ENCODE data around the gene FXYD4. TPM values are rescaled to one million over a fixed set of nuclear protein-coding genes. Genes with fewer than 3 reads are reported as not detected.

Gene FXYD4, protein sequence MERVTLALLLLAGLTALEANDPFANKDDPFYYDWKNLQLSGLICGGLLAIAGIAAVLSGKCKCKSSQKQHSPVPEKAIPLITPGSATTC
- total RNA-seq: not detected

DNA sequence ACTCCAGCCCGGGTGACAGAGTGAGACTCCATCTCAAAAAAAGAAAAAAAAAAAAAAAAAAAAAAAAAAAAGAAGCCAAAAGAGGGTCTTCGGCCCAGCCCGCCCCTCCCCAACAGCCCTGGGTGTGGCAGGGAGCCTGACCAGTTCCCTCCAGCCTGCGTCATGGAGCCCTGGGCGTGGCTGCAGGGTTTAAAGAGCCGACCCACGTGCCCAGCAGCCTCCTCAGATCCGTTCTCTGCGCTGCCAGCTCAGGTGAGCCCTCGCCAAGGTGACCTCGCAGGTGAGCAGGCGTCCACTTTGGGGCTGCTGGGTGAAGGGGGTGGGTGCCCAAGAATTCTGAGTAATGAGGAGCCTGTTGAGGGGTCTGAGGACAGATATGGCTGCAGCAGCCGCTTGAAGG lies at the start of gene FXYD4:
Gene FXYD4 (plus strand): TSS at position 219 of the 400 bp plus-strand sequence. CDS start 2,111 bp downstream, outside the sequence.
- Histone ChIP-seq H3K9me3 (no peaks in the 10 kb centered on the region), H3K27me3 (no peaks in the 10 kb centered on the region), H3K27ac (no peak within 1 kb of the TSS), H3K4me1 (no peaks in the 10 kb centered on the region), H3K4me3 (replicated peaks in 1 of 3) (no peak within 1 kb of the TSS), H3K36me3 (no peaks in the 10 kb centered on the region)
- no peak for DNase-seq
- 86% methylated on average over 13 of the region's 13 CpGs for WGBS, 2 donors
- no peak for TF ChIP-seq POLR2A (IDR thresholded peaks at IDR 0.05)
- TF ChIP-seq, protein P1, sequence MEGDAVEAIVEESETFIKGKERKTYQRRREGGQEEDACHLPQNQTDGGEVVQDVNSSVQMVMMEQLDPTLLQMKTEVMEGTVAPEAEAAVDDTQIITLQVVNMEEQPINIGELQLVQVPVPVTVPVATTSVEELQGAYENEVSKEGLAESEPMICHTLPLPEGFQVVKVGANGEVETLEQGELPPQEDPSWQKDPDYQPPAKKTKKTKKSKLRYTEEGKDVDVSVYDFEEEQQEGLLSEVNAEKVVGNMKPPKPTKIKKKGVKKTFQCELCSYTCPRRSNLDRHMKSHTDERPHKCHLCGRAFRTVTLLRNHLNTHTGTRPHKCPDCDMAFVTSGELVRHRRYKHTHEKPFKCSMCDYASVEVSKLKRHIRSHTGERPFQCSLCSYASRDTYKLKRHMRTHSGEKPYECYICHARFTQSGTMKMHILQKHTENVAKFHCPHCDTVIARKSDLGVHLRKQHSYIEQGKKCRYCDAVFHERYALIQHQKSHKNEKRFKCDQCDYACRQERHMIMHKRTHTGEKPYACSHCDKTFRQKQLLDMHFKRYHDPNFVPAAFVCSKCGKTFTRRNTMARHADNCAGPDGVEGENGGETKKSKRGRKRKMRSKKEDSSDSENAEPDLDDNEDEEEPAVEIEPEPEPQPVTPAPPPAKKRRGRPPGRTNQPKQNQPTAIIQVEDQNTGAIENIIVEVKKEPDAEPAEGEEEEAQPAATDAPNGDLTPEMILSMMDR (IDR thresholded peaks at IDR 0.05): no peak
- intact Hi-C loops (cut with DNase I): no loop called here

DNA sequence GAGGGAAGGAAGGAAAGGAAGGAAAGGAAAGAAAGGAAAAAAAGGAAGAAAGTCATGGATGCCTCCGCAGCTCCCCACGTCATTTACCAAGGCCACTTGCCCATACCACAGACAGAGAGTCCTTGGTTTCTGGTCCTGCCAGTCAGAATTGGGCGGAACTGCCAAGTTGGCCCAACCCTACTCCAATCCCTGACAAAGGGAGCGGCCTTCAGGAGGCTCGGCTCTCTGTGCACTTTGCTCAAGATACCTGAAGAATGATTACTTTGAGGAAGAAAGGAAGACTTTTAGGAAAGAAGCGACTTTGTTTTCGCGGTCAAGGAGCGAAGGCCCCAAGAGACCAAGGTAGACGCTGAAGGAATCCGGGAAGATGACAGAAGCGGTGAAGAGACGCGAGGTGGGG lies 49.1 kb upstream of the FXYD4 start:
- Histone ChIP-seq H3K27ac (no peak overlapping the region), H3K4me3 (replicated peaks in 1 of 3) (peak overlapping the region in 1 of 3 donors; percentile 25)
- DNase-seq: peak in 1 of 2 donors; percentile 37

DNA sequence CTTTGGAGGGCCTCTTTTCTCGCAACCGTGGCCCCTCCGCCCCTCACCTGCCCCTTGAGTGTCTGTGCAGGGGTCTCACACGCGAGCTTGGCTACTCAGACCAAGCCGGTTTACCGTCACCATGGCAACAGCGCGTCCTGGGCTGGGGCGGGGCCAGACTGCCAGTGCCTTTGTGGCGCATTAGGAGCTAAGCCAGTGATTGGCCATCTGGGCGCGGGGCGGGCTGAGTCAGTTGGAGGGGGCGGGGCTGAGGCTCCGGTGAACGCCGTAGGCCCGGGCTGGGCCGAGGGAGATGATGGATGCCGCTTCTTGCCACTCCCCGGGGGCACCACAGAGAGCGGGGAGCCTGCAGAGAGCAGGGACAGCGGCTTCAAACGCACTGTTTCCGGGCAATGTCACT lies 48.7 kb upstream of the FXYD4 start:
- intact Hi-C loops (cut with DNase I): no loop called here
- Histone ChIP-seq H3K4me1 (peaks cover 0 to 4% of the 10 kb centered on the region in 2 donors), H3K27ac (no peak overlapping the region), H3K27me3 (no peaks in the 10 kb centered on the region), H3K4me3 (replicated peaks in 1 of 3) (peak overlapping the region in 1 of 3 donors; percentile 25), H3K36me3 (no peaks in the 10 kb centered on the region), H3K9me3 (no peaks in the 10 kb centered on the region)
- TF ChIP-seq, protein P1 (IDR thresholded peaks at IDR 0.05): no peak
- TF ChIP-seq POLR2A (IDR thresholded peaks at IDR 0.05): no peak
- peak; percentile 86 to 91 for DNase-seq
- WGBS, 2 donors: 2 to 3% methylated on average over 15 of the region's 26 CpGs

More for the DNA sequence above, 49.1 kb upstream of the FXYD4 start:
- peaks cover 0 to 4% of the 10 kb centered on the region in 2 donors for H3K4me1 ChIP-seq
- TF ChIP-seq POLR2A (IDR thresholded peaks at IDR 0.05): no peak
- TF ChIP-seq, protein P1 (IDR thresholded peaks at IDR 0.05): no peak
- H3K27me3 ChIP-seq: no peaks in the 10 kb centered on the region
- H3K9me3 ChIP-seq: no peaks in the 10 kb centered on the region
- no peaks in the 10 kb centered on the region for H3K36me3 ChIP-seq
- intact Hi-C loops (cut with DNase I): no loop called here
- WGBS, 2 donors: 22 to 26% methylated on average over 14 of the region's 14 CpGs

DNA sequence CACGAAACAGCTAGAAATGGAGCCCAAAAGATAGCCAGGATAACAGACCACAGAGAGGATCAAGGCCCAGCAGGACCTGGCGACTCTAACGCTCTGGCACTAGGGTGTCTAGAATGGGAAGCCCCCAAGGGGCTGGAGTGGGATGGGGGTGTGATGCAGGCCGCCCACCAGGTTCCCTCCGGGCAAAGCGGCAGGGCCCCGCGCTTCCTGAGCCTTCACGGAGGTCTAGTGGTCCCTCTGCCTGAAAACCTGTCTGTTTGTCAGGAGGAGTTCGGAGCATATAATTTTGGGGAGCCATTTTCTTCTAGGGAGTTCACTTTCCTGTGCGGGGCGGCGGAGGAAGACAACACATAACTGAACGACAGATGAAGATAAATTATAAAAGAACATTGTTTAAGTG lies 48.2 kb upstream of the FXYD4 start:
- Histone ChIP-seq H3K36me3 (no peaks in the 10 kb centered on the region), H3K4me1 (peaks cover 0 to 4% of the 10 kb centered on the region in 2 donors), H3K9me3 (no peaks in the 10 kb centered on the region), H3K27ac (no peak overlapping the region), H3K27me3 (no peaks in the 10 kb centered on the region), H3K4me3 (replicated peaks in 1 of 3) (peak overlapping the region in 1 of 3 donors; percentile 25)
- TF ChIP-seq, protein P1 (IDR thresholded peaks at IDR 0.05): no peak
- TF ChIP-seq POLR2A (IDR thresholded peaks at IDR 0.05): no peak
- DNase-seq: no peak
- WGBS, 2 donors: 60 to 68% methylated on average over 14 of the region's 14 CpGs
- intact Hi-C loops (cut with DNase I): no loop called here

DNA sequence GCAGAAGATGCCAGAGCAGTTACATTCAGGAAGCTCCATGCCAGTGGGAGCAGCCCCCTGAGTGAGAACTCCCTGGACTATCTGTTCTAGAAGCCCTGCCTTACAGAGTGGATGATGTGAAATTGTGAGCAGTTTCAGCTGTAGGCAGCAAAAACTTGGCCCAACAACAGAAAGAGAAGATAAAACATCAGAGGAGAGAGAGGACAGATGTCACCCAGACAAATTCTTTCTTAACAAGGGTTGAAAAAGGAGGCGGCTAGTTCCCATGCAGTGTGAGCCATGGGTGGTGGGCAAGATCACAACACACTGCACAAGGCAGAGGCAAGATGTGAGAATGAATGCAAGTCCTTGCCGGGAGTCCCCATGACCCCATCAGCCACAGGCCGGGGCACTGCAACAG lies 46.6 kb upstream of the FXYD4 start:
- no peak for DNase-seq
- intact Hi-C loops (cut with DNase I): no loop called here
- TF ChIP-seq, protein P1 (IDR thresholded peaks at IDR 0.05): no peak
- TF ChIP-seq POLR2A (IDR thresholded peaks at IDR 0.05): no peak
- H3K27me3 ChIP-seq: no peaks in the 10 kb centered on the region
- H3K4me1 ChIP-seq: peaks cover 0 to 4% of the 10 kb centered on the region in 2 donors
- no peak overlapping the region for H3K4me3 ChIP-seq (replicated peaks in 1 of 3)
- no peak overlapping the region for H3K27ac ChIP-seq
- H3K9me3 ChIP-seq: no peaks in the 10 kb centered on the region
- no peaks in the 10 kb centered on the region for H3K36me3 ChIP-seq
- WGBS, 2 donors: 88 to 94% methylated on average over 3 of the region's 3 CpGs
